Transverse colon (tissue), 4 donors: ENCODE results near the gene GOLGA3. TPM values are rescaled to one million over a fixed set of nuclear protein-coding genes. Genes with fewer than 3 reads are reported as not detected.

Experiments
- DNase-seq: peaks from one replicate; pipeline ENCODE4 v3.0.0-alpha.2; 2019
- H3K27ac ChIP-seq, 4 donors: fragments of 200-600 bp; sonication (generic); 2 replicates each; pipeline ENCODE4 v1.5.1; 2016 to 2018; ENCODE audit warnings: inconsistent platforms in 4 of 4
- H3K27me3 ChIP-seq: fragments of 200-600 bp; sonication (generic); 2 replicates; pipeline ENCODE4 v1.5.1; 2017; ENCODE audit warnings: inconsistent platforms
- H3K36me3 ChIP-seq, 4 donors: fragments of 200-600 bp; sonication (generic); 2 replicates each; pipeline ENCODE4 v1.5.1; 2017 to 2019; ENCODE audit warnings: inconsistent platforms in 4 of 4
- H3K4me1 ChIP-seq, 4 donors: fragments of 200-600 bp; sonication (generic); 2 replicates each; pipeline ENCODE4 v1.5.1; 2017 to 2020; ENCODE audit warnings: inconsistent platforms in 4 of 4
- H3K4me3 ChIP-seq, 4 donors: fragments of 200-600 bp; sonication (generic); 1 replicate in 1 of 4; 2 replicates in 3 of 4; pipeline versions ENCODE4 v1.5.1 to v1.6.1; 2017 to 2019; ENCODE audit warnings: inconsistent platforms in 4 of 4
- H3K9me3 ChIP-seq, 2 donors: fragments of 200-600 bp; sonication (generic); 2 replicates each; pipeline ENCODE4 v1.5.1; 2017 to 2019; ENCODE audit warnings: inconsistent platforms in 2 of 2
- CTCF ChIP-seq, 5 experiments: fragments of 200-600 bp in 3 of 5; fragments of 450-650 bp in 2 of 5; sonication (generic) in 3 of 5; IDR thresholded peaks; 1 replicate in 2 of 5; 2 replicates in 3 of 5; pipeline ENCODE4 v1.5.1; 2016 to 2017; ENCODE audit warnings: antibody characterized with exemption in 5 of 5, inconsistent platforms in 3 of 5, mild to moderate bottlenecking in 2 of 5, moderate library complexity in 1 of 5
- EP300 ChIP-seq: sonication (generic); formaldehyde crosslinking; IDR thresholded peaks from one replicate; pipeline ENCODE4 v1.6.1; 2017; ENCODE audit warnings: antibody characterized with exemption, low read depth
- POLR2A ChIP-seq: fragments of 450-650 bp; IDR thresholded peaks from one replicate; pipeline ENCODE4 v1.6.1; 2016; ENCODE audit warnings: antibody characterized with exemption, mild to moderate bottlenecking, moderate library complexity
- POLR2AphosphoS5 ChIP-seq, 3 donors: sonication (generic); formaldehyde crosslinking; IDR thresholded peaks; one replicate each; pipeline ENCODE4 v1.6.1; 2016; ENCODE audit warnings: antibody characterized with exemption in 3 of 3
- WGBS, 2 donors: methylation state at CpG; one replicate each; pipeline ENCODE4 v1.1.5; 2018; ENCODE audit warnings: low coverage in 1 of 2; 5-methylcytosine and 5-hydroxymethylcytosine counted together
- in situ Hi-C, 4 donors: fragments of 200-750 bp; cut with MboI; loops; one replicate each; pipeline versions ENCODE4 v1.15.0 to v1.15.1; 2017; ENCODE audit warnings: low sequenced_read_pairs in 3 of 4, low pct_ligation_motif_present in 1 of 4, low pct_unique_long_range_greater_than_20kb in 1 of 4
- intact Hi-C: fragments of 100-400 bp; cut with DNase I; formaldehyde crosslinking; loops from one replicate; pipeline ENCODE4 v1.15.1; 2023; ENCODE audit warnings: low total_unique reads
- total RNA-seq, 4 donors: library from RNA; depleted of rRNA; stranded (reverse); fragments of >200 nt; gene quantifications; one replicate each; pipeline ENCODE4 v1.1.0, GENCODE V29; 2016

GOLGA3 gene
- total RNA-seq, 4 donors from 2014 or later, result 90.9 to 113 (median 99.9) TPM

- DNase-seq, result no peak
- intact Hi-C loops, result no loop called here
- Histone ChIP-seq H3K27me3 (no peaks in the 10 kb centered on the region), H3K4me1 (no peaks in the 10 kb centered on the region), H3K27ac (no peak overlapping the region), H3K4me3 (no peak overlapping the region), H3K36me3 (peaks cover 0 to 74% (median 31%) of the 10 kb centered on the region in 4 donors), H3K9me3 (no peaks in the 10 kb centered on the region)
- 94 to 100% methylated on average over 1 to 3 of the region's 3 CpGs for WGBS, 2 donors
- in situ Hi-C loops, result no loop called here
- TF ChIP-seq POLR2AphosphoS5 (IDR thresholded peaks at IDR 0.05) (no peak), CTCF (IDR thresholded peaks at IDR 0.05) (no peak), EP300 (no peak), POLR2A (no peak)
Measured at GRCh38 chr12:132746613-132747012, 82.1 kb downstream of the GOLGA3 start.

- H3K9me3 ChIP-seq, result no peaks in the 10 kb centered on the region
- TF ChIP-seq CTCF (IDR thresholded peaks at IDR 0.05), result no peak
- H3K36me3 ChIP-seq, result peaks cover 0 to 72% (median 32%) of the 10 kb centered on the region in 4 donors
- intact Hi-C loops, result no loop called here
- H3K27me3 ChIP-seq, result no peaks in the 10 kb centered on the region
- 86 to 97% methylated on average over 5 to 13 of the region's 13 CpGs for WGBS, 2 donors
- DNase-seq, result no peak
- no peaks in the 10 kb centered on the region for H3K4me1 ChIP-seq
- no peak overlapping the region for H3K4me3 ChIP-seq
- in situ Hi-C loops, result no loop called here
- no peak overlapping the region for H3K27ac ChIP-seq
Measured at GRCh38 chr12:132743831-132744230, 84.8 kb downstream of the GOLGA3 start.

- Histone ChIP-seq H3K4me3 (no peak overlapping the region), H3K4me1 (no peaks in the 10 kb centered on the region), H3K27ac (no peak overlapping the region), H3K9me3 (no peaks in the 10 kb centered on the region), H3K36me3 (peaks cover 0 to 63% (median 29%) of the 10 kb centered on the region in 4 donors), H3K27me3 (no peaks in the 10 kb centered on the region)
- no peak for DNase-seq
- TF ChIP-seq POLR2A, result no peak
- no peak for TF ChIP-seq POLR2AphosphoS5 (IDR thresholded peaks at IDR 0.05)
- no peak for TF ChIP-seq CTCF (IDR thresholded peaks at IDR 0.05)
- TF ChIP-seq EP300, result no peak
- in situ Hi-C loops (no loop called here), intact Hi-C loops (no loop called here)
- 87 to 91% methylated on average over 8 of the region's 8 CpGs for WGBS, 2 donors
Measured at GRCh38 chr12:132741620-132742019, 87.0 kb downstream of the GOLGA3 start.

- Histone ChIP-seq H3K4me3 (no peak overlapping the region), H3K27ac (no peak overlapping the region), H3K36me3 (peaks cover 0 to 66% (median 31%) of the 10 kb centered on the region in 4 donors), H3K27me3 (no peaks in the 10 kb centered on the region), H3K9me3 (no peaks in the 10 kb centered on the region), H3K4me1 (no peaks in the 10 kb centered on the region)
- TF ChIP-seq POLR2AphosphoS5 (IDR thresholded peaks at IDR 0.05) (no peak), CTCF (IDR thresholded peaks at IDR 0.05) (no peak), POLR2A (no peak), EP300 (no peak)
- WGBS, 2 donors, result 80 to 91% methylated on average over 1 to 11 of the region's 11 CpGs
- intact Hi-C loops (no loop called here), in situ Hi-C loops (no loop called here)
- no peak for DNase-seq
Measured at GRCh38 chr12:132740652-132741051, 88.0 kb downstream of the GOLGA3 start.
